GM12801 (cell line): ENCODE measurements around the gene MYO3B.

Experiments
- CTCF ChIP-seq: IDR thresholded peaks from one replicate; pipeline ENCODE4 v1.5.1; 2011; ENCODE audit warnings: control low read depth; ENCODE audit not compliant: insufficient read length; ENCODE audit errors: extremely low read depth

Gene MYO3B

GRCh38 chr2:170144761-170145160 lies 33.2 kb upstream of the MYO3B start:
- TF ChIP-seq CTCF, result no peak

GRCh38 chr2:170145191-170145590 lies 32.8 kb upstream of the MYO3B start:
- no peak for TF ChIP-seq CTCF

GRCh38 chr2:170145675-170146432 lies 32.1 kb upstream of the MYO3B start:
- no peak for TF ChIP-seq CTCF

GRCh38 chr2:170146784-170147183 lies 31.2 kb upstream of the MYO3B start:
- no peak for TF ChIP-seq CTCF

GRCh38 chr2:170147576-170147975 lies 30.4 kb upstream of the MYO3B start:
- no peak for TF ChIP-seq CTCF

GRCh38 chr2:170148161-170148560 lies 29.8 kb upstream of the MYO3B start:
- no peak for TF ChIP-seq CTCF

GRCh38 chr2:170152421-170152820 lies 25.5 kb upstream of the MYO3B start:
- no peak for TF ChIP-seq CTCF
